Stimulated activated CD4-positive, alpha-beta T cell treated with anti-CD3 and anti-CD28 coated beads, TNF-alpha, amount 100 ng/mL, for 4 hours (primary cell): Measurements from ENCODE around the gene CMTM4.
"Not testable (repeated sequence)": the region's sequence is repeated elsewhere in the genome, so short reads cannot be mapped to it uniquely, and the experiment has no call there.

Experiments
- DNase-seq, 3 experiments: peaks; one replicate each; pipeline ENCODE4 v3.0.0-alpha.2; 2020; ENCODE audit warnings: low read depth in 3 of 3

CMTM4 gene

DNA sequence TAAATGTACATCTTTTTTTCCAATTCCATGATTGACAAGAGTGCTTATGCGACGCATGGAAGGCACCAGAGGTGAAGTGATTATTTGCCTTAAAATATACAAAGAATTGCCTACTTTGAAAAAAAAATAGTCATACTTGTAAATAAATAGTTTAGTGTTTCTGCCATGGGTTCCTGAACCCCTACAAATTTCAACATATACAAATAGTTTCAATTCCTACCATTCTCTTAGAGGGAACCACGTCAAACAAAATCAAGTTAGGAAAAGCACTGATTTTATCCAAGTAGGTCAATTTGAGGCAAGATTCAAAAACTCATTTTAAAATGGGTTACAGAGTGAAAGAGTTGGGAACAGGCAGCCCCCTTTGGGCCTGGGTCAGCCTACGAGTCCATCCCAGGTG, 80.4 kb downstream of the CMTM4 start:
- DNase-seq = no peak

DNA sequence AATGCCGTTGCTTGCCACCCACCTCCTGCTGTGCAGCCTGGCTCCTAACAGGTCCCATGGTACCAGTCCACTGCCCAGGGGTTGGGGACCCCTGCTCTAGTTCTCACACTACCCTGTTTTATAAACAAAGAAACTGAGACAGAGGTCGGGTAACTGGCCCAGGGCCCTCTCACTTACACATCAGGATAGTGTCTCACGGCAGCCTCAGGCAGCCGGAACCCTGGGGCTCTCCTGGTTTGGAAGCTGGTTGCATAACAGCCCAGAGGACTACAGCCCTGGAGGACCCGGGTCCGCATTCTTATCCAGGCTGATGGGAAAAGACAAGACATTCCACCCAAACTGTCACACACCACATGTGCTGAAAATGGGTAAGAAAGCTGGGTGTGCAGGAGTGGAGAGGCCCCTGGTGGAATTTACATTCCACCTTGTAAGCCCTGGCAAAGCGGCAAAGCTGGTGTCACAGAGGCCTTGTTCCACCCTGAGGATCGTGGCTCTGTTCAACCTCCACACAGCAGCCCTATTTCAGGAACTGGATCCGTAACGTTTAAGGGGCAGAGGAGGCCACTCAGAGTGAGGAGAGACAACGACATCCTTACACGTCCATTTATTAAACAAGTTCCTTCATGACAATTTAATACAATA, 82.3 kb downstream of the CMTM4 start:
- DNase-seq = no peak

DNA sequence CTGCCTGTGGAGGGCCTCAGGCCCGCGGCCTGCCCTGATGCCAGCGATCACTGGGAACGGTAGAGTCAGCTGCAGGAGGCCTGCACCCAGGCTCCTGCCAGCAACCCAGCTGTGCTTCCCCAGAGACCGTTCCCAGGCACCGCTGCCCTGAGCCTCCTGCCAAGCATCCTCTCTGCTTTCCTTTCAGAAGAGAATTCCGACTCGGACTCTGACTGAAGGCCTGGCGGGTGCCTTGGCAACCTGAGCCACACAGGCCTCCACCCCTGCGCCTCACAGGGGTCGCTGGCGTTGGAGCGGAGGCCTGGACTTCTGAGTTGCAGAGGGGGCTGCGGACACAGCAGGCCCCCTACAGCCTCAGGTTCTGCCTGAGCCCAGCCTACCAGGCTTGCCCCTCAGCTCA, 84.1 kb downstream of the CMTM4 start:
- no peak for DNase-seq

DNA sequence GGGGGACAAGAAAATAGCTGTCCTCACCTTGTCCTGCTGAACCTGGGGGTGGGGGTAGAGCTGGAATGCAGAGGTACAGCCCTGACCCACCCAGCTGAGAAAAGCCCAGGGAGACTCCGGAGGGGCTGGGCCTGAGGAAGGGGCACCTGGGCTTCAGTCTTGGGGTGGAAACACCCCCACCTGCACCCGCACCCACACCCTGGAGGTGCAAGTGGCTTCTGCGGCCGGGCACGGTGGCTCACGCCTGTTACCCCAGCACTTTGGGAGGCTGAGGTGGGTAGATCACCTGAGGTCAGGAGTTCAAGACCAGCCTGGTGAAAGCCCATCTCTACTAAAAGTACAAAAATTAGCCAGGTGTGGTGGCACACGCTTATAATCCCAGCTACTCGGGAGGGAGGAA, 84.6 kb downstream of the CMTM4 start:
- not testable (repeated sequence) for DNase-seq

DNA sequence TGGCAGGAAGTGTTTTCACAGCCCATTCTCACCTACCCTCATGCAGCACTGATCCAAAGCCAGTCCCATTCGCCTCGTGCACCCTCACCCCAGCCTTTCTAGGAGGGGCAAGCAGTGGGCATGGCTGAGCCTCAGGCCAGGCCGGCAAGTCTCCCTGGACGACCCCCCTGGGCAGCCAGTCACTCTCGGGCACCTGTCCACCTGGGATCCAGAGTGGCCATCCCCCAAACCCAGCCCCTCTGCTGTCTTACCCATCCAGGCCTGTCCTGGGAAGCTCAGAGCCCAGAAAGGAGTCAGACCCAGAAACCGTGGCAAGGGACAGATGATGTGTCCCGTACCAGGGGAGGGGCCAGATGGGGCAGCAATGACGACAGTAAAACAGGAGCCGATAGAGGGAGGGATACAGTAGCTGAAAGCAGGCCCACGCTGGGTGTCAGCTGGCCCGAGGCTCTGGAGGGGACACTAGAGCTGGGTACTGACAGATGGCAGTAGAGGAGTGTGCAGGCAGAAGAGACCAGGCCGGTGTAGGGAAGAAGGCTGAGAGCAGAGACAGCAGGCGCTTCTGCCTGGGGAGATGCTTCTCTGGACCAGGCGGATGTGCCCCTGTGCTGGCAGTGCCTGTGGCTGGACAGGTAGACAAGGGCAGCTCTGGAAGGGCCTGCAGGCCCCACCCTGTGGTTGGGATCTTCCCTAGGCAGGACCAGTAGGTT, 86.3 kb downstream of the CMTM4 start:
- no peak for DNase-seq

DNA sequence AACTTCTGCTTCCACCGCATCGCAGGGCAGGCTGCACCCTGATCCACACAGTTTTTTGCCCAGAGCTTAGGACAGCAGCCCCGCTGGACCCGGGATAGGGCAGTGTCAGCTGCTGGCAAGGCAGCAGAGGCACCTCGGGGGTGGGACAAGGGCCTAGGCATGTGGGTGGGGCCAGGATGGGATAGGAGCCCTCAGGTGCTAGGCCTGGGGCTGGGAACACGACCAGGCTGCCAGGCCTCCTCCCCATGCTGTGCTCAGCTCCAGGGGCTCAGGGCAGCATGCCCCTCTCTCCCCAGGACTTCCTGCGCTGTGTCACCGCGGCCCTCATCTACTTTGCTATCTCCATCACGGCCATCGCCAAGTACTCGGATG, 87.4 kb downstream of the CMTM4 start:
- DNase-seq = no peak

DNA sequence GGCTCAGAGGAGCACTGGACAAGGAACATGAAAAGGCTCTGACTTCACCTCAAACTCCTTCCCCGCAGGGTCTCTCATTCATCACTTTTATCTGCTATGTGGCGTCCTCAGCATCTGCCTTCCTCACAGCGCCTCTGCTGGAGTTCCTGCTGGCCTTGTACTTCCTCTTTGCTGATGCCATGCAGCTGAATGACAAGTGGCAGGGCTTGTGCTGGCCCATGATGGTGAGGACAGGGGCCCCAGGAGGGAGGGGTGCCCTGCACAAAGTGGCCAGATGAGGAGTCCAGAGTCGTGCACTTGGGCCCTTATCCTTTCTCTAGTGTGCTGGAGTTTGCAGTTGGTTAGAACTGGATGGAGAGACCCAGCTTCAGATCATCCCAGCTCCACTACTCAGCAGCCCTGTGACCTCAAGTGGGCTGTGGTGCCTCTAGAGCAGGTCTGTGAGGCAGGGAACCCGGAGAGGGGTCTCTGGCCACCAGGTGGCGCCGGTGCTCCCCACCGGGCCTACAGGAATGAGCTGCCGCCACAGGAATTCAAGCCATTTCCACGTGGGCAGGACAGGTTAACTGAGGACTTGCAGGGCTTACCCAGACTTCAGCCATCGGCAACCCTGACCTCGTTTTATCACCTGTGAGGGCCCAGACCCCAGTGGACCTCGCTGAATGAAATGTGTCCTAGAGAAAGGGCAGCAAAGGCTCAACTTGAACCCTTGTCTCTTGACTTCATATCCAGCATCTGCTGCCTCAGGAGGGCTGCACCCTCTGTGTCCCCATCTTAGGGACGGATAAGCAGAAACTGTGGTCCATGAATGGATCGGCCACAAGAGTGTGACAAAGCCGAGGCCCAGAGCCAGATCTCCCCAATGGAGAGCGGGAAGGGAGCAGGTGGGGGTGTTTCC, 88.1 kb downstream of the CMTM4 start:
- DNase-seq = peak; percentile 72 to 80 (median 77)

DNA sequence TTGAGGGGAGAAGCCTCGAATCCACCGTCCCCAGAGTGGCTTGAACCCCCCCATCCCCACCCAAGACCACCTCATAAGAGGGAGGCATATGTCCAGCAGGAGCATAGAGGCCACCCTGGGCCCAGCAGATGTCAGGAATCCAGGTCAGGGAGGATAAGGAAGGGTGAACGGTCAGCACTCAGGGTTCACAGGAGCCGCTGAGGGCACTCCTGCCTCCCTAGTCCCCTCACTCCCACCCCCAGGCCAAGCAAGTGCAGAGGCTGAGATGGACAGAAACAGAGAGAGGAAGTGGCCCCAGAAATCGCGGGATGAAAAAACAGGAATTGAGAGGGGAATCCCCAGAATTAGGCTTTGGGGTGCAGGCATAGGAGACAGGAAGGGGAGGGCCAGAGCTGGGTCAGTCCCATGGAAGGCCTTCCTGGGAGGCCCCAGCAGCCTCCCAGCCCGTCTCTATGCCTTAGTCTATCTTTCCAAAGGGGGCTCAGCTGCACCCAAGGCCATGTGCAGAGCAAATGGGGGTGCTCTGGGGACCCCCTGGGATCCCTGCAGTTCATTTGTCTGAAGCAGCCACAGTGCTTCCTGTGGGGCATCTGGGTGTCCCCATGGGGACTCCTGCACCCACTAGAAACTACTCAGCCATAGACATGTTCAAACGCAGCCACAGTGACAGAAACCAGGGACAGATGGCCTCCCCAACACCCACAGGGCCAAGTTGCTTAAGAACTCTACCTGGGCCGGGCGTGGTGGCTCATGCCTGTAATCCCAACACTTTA, 90.4 kb downstream of the CMTM4 start:
- no peak for DNase-seq

DNA sequence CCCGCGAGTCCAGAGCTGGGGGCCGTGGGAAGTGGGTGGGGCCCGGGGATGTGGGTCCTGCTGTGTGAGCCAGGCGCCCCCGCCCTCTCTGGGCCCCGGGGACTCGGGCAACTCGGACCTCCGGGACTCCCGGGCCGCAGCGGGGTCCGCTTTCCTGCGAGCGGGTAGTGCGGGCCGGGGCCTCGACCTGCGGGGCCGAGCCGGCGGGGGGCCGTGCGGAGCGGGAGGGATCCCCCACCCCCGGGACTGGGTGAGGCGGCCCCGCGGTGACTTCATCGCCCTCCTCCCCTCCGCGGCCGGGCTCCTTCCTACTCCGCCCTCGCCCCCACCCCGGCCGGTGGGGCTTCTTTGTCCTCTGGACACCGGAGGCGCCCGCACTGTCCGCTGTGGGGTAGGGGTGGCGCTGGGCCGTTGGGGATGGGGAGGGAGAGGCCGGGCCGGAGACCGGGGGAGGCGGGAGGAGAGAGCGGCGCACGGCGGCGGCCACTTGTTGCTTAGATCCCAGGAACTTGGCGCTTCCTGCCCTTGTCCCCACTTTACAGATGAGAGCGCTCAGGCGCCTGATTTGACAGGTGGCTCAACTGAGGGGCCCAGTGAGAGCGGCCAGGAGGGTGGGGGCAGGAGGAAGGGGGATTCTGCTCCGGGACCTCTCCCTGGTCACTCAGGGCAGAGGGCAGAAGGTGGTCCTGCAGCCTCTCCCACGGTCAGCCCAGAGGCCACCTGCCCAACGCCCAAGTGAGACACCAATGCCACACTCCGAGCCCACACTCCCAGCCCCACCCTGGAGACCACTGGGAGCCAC, 91.2 kb downstream of the CMTM4 start:
- DNase-seq = peak; percentile 21 to 32 (median 27)

DNA sequence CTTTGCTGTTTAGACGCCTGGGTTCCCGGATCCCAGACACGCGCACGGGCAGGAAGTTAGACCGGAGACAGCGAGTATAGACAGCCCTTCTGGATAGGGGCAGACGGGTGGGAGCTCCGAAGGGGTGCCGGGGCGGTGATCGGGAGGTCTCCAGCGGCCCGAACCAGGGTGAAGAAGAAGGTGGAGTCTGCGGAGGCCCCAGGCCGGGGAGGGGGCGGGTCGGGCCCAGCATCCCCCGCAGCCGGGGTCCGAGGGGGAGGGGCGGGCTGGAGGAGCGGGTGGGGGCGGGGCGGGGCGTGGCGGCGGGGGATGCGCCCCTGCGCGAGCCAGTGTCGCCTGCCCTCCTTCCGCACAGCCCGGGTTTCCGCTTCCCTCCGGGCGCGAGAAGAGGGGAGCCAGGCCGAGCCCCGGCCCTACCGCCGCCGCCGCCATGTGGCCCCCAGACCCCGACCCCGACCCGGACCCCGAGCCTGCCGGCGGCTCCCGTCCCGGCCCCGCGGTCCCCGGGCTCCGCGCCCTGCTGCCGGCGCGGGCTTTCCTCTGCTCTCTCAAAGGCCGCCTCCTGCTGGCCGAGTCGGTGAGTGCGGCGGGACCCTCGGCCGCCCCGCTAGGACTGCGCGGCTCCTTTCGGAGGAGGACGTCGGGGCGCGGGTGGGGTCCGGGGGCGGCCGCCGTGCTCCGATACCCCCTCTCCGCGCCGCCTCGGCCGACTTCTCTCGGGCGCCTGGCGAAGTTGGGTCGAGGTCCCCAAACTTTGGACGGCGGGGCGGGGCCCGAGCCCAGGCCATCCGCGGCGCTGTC, 92.0 kb downstream of the CMTM4 start, which contains the start of gene CMTM3:
TSS of gene CMTM3 (plus strand) at position 329 of the 801 bp plus-strand sequence. CDS start at position 431, 102 bp downstream.
- peak; percentile 52 to 70 (median 62) for DNase-seq

DNA sequence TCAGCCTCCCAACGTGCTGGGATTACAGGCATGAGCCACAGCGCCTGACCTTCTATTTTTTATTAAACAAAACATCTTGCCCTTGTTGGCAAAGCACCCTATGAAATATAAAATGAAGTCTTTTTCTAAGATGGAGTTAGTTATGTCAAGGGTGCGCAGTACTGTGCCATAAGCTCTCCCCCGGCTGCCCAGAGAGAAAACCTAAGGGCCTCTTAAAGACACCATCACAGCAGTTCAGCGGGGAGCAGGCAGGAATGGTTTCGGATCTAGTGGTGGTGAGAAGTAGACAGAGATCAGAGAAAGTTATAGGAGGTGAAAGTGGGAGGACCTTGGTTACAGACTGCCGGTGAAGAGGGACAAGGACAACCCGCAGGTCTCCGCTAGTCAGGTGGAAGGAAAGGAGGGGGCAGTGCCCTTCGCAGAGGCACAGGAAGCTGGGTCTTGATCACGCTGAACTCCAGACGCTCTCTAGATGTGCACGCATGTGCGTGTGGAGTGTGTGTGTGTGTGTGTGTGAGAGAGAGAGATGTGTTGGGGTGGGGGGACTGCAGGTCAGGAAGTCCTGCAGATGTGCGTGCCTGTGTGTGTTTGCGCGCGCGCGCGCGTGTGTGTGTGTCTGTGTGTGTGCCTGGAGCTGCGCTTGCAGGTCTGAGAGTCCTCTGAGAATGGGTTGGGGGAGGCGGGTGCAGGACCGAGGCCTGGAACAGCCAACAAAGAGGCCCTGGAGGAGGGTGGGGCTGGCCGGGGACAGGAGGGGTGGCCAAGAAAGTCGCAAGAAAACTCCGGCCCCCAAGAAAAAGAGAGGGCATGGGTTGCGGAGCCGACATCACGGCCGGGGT, 92.8 kb downstream of the CMTM4 start:
- peak; percentile 39 to 56 (median 46) for DNase-seq

DNA sequence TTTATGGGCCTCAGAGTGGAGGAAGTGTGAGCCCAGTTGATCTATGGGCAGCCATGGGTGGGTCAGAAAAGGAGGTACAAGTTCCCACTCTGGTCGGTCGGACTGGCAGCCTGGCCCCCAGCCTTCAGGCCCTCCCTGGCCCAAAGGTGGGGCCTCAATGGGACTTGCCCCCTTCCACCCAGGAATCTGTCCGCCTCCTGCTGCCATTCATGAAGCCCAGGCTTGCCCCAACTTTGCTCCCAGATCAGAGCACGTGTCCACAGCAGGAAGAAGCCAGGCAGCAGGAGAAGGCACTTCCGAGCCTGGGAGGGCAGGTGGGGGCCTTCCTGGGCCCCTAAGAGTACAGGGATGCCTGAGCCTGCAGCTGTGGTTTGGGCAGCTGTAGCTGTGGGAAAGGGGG, 95.1 kb downstream of the CMTM4 start:
- no peak for DNase-seq

DNA sequence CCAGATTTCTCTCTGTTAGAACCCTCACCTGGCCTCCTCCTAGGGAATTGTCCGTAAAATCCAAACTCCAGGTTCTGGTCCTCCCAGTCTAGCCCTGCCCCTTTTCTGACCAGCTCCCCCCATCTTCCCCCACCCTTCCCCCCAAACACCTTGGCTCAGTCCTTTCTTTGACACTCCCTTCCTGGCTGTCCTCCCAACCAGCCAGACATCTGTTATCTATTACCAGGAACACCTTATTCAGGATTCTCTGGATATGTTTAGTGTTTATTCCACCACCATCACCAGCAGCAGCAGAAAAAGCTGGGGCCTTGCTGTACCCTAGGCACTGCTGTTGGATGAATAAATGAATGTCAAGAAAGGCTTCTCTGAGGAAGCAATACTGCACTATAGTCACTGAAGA, 96.1 kb downstream of the CMTM4 start:
- no peak for DNase-seq

DNA sequence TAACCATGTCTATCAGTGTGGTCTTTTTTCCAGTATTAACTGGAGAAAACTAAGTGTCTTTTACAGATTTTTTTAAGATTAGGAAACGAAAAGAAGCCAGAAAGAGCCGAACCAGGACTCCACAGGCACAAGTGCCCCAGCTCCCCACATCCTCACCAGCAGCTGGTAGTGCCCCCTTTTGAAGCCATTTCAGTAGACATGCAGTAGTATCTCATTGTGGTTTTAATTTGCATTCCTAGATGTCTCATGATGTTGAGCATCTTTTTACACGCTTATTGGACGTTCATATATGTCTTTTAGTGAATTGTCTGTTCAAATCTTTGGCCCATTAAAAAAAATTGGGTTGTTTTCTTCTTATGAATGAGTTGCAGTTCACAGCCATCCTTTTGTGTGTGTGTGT, 96.8 kb downstream of the CMTM4 start:
- DNase-seq = no peak

DNA sequence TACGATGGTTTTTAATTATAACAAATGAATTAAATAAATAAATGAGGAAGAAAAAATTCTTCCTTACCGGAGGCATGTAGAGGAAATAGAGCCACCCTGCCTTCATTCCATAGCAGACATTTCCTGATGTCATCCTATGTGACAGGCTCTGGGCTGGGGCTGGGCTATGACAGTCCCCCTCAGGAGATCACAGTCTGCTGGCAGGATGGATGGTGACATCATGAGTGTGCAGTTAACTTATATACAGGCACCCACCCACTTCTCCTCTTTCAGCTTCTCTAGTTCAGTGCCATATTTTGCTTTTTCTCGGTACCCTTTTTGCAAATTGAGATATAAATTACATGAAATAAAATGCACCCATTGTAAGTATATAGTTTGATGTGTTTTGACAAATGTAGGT, 98.4 kb downstream of the CMTM4 start:
- DNase-seq = no peak

DNA sequence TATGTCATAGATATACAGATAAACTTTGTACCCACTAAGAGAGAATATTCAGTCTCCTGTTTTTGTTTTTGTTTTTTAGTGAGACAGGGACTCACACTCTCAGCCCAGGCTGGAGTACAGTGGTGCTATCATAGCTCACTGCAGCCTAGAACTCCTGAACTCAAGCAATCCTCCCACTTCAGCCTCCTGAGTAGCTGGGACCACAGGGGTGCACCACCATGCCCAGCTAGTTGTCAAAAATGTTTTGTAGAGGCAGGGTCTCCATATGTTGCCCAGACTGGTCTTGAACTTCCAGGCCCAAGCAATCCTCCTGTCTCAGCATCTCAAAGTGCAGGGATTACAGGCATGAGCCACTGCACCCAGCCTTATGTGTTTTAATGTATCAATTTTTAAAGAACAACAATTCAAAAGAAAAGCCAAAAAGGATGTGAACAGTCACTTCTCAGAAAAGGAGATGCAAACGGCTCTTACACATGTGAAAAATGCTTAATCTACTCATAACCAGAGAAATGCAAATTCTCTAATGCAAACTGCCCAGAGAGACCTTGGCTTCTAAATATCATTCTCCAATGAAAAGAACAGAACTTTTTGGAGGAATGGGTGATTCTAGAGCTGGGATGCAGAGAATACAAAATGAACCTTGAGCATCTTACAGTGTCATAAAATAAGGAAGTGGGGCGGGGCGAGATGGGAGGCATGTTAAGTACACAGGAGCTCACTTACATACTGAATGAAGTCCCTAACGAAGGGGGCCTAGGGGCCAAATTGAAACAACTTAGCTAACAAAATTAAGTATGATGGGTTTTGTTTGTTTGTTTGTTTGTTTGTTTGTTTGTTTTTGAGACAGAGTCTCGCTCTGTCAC, 99.3 kb downstream of the CMTM4 start:
- no peak for DNase-seq

DNA sequence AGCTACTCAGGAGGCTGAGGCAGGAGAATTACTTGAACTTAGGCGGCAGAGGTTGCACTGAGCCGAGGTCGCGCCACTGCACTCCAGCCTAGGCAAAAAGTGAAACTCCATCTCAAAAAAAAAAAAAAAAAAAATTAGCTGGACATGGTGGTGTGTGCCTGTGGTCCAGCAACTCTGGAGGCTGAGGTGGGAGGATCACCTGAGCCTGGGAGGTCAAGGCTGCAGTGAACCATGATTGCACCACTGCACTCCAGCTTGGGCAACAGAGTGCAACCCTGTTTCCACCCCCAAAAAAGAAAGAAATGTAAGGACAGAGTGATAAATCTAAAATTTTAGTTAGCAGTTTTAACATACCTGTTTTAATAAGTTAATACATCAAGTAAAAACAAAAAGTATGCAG, 100.0 kb downstream of the CMTM4 start:
- not testable (repeated sequence) for DNase-seq

DNA sequence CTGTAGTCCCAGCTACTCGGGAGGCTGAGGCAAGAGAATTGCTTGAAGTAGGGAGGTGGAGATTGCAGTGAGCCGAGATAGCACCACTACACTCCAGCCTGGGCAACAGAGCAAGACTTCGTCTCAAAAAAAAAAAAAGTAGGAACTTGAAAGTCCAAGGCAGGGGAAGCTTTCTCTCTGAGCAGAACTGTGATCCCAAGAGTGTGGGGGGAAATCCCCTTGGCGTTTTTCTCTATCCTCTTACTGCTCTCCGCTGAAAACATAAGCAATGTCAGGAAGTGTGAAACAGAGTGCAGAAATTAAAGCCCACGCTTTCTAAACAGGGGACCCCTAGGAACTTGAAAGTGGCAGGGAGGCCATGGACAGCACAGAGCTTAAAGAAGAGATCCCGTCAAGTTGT, 101.8 kb downstream of the CMTM4 start:
- no peak for DNase-seq
